RKO (cell line): Measurements from ENCODE around the gene LRRC38.
A peak's percentile ranks its signal among the peaks of the same experiment; 100 is the strongest.
"Not testable (repeated sequence)": the region's sequence is repeated elsewhere in the genome, so short reads cannot be mapped to it uniquely, and the experiment has no call there.

ENCODE experiments used
- DNase-seq: peaks from one replicate; pipeline ENCODE4 v3.0.0-alpha.2; 2016; ENCODE audit warnings: low spot score

The LRRC38 gene

GRCh38 chr1:13513895-13514546 is at the start of gene LRRC38:
TSS of gene LRRC38 (minus strand) at chr1:13514003. CDS start at chr1:13513593, 410 bp downstream.
- no peak for DNase-seq

- DNase-seq = not testable (repeated sequence)
Observed at GRCh38 chr1:13562981-13563380, 49.2 kb upstream of the LRRC38 start.

- DNase-seq = no peak
Observed at GRCh38 chr1:13560541-13560940, 46.7 kb upstream of the LRRC38 start.

GRCh38 chr1:13556224-13556764 is 42.5 kb upstream of the LRRC38 start:
- no peak for DNase-seq

GRCh38 chr1:13554798-13555197 is 41.0 kb upstream of the LRRC38 start:
- no peak for DNase-seq

- no peak for DNase-seq
Observed at GRCh38 chr1:13550663-13551062, 36.9 kb upstream of the LRRC38 start.

GRCh38 chr1:13549521-13549920 is 35.7 kb upstream of the LRRC38 start:
- DNase-seq = no peak

GRCh38 chr1:13549021-13549420 is 35.2 kb upstream of the LRRC38 start:
- no peak for DNase-seq

GRCh38 chr1:13548281-13548680 is 34.5 kb upstream of the LRRC38 start:
- no peak for DNase-seq

GRCh38 chr1:13546791-13547190 is 33.0 kb upstream of the LRRC38 start:
- no peak for DNase-seq

GRCh38 chr1:13544221-13544556 is 30.4 kb upstream of the LRRC38 start:
- no peak for DNase-seq

GRCh38 chr1:13543451-13544220 is 29.8 kb upstream of the LRRC38 start:
- peak; percentile 7 for DNase-seq

GRCh38 chr1:13541435-13542215 is 27.8 kb upstream of the LRRC38 start:
- DNase-seq = no peak

GRCh38 chr1:13540866-13541265 is 27.1 kb upstream of the LRRC38 start:
- DNase-seq = no peak

GRCh38 chr1:13539683-13540082 is 25.9 kb upstream of the LRRC38 start:
- DNase-seq = no peak

GRCh38 chr1:13538832-13539231 is 25.0 kb upstream of the LRRC38 start:
- DNase-seq = no peak

- no peak for DNase-seq
Observed at GRCh38 chr1:13536571-13536970, 22.8 kb upstream of the LRRC38 start.

- DNase-seq = no peak
Observed at GRCh38 chr1:13535227-13535626, 21.4 kb upstream of the LRRC38 start.

GRCh38 chr1:13528320-13528719 is 14.5 kb upstream of the LRRC38 start:
- no peak for DNase-seq

GRCh38 chr1:13523780-13524477 is 10.1 kb upstream of the LRRC38 start:
- DNase-seq = no peak

- no peak for DNase-seq
Observed at GRCh38 chr1:13520985-13521384, 7.2 kb upstream of the LRRC38 start.

- DNase-seq = no peak
Observed at GRCh38 chr1:13517193-13517812, 3.5 kb upstream of the LRRC38 start.
